Right renal pelvis (tissue), 4 donors: ENCODE data around the gene TTLL3. TPM values are rescaled to one million over a fixed set of nuclear protein-coding genes. Genes with fewer than 3 reads are reported as not detected.

Experiments
- polyA plus RNA-seq, 4 donors: library from polyadenylated mRNA; unstranded; fragments of 120-200 nt; gene quantifications; one replicate each; pipeline ENCODE4 v1.2.1, GENCODE V29; 2013; ENCODE audit not compliant: insufficient read length in 4 of 4

TTLL3 gene
- polyA plus RNA-seq, 4 donors, result 38.6 to 60.3 (median 43.0) TPM

Other genes starting within 250 kb of the TTLL3 start
- 10 to 100 TPM; 32.5 to 33.8 (median 33.0) TPM for gene MTMR14, start 160.8 kb upstream of the TTLL3 start, polyA plus RNA-seq
- gene CPNE9, start 106.4 kb upstream of the TTLL3 start, polyA plus RNA-seq, result under 1 TPM; 0.08 to 0.15 (median 0.14) TPM
- gene BRPF1, start 78.5 kb upstream of the TTLL3 start, polyA plus RNA-seq, result 10 to 100 TPM; 19.0 to 20.7 (median 19.9) TPM
- 10 to 100 TPM; 47.6 to 61.9 (median 56.1) TPM for gene OGG1, start 60.3 kb upstream of the TTLL3 start, polyA plus RNA-seq
- gene CAMK1, start 40.3 kb upstream of the TTLL3 start, polyA plus RNA-seq, result 10 to 100 TPM; 18.9 to 22.6 (median 20.0) TPM
- 10 to 100 TPM; 61.6 to 70.9 (median 65.7) TPM for gene TADA3, start 17.8 kb upstream of the TTLL3 start, polyA plus RNA-seq
- 100 to 1,000 TPM; 142 to 153 (median 142) TPM for gene ARPC4, start 17.2 kb upstream of the TTLL3 start, polyA plus RNA-seq
- gene RPUSD3, start 33.7 kb downstream of the TTLL3 start, polyA plus RNA-seq, result 10 to 100 TPM; 29.4 to 38.6 (median 33.7) TPM
- under 1 TPM in 1 of 4 donors, not detected in 3; 0.09 TPM for gene CIDEC, start 70.0 kb downstream of the TTLL3 start, polyA plus RNA-seq
- gene JAGN1, start 80.3 kb downstream of the TTLL3 start, polyA plus RNA-seq, result 10 to 100 TPM; 47.9 to 50.0 (median 49.4) TPM
- 10 to 100 TPM; 11.0 to 15.2 (median 11.8) TPM for gene IL17RE, start 92.6 kb downstream of the TTLL3 start, polyA plus RNA-seq
- gene IL17RC, start 106.8 kb downstream of the TTLL3 start, polyA plus RNA-seq, result 10 to 100 TPM; 33.2 to 43.9 (median 40.1) TPM
- 10 to 100 TPM; 53.9 to 62.1 (median 58.8) TPM for gene CRELD1, start 123.6 kb downstream of the TTLL3 start, polyA plus RNA-seq
- 1 to 10 TPM; 3.8 to 4.5 (median 4.1) TPM for gene PRRT3, start 142.1 kb downstream of the TTLL3 start, polyA plus RNA-seq
- 10 to 100 TPM; 89.6 to 93.6 (median 91.8) TPM for gene EMC3, start 176.6 kb downstream of the TTLL3 start, polyA plus RNA-seq
- 10 to 100 TPM; 14.4 to 19.3 (median 17.2) TPM for gene FANCD2, start 216.2 kb downstream of the TTLL3 start, polyA plus RNA-seq